Measurements from ENCODE around the gene LRRC25.
"Not testable (repeated sequence)": the region's sequence is repeated elsewhere in the genome, so short reads cannot be mapped to it uniquely, and the experiment has no call there.

Gene LRRC25

GRCh38 chr19:18373892-18374629 lies 23.4 kb downstream of the LRRC25 start:
- DNase-seq, result peak; percentile 95

GRCh38 chr19:18373407-18373891 lies 24.0 kb downstream of the LRRC25 start:
- no peak for DNase-seq

DNA sequence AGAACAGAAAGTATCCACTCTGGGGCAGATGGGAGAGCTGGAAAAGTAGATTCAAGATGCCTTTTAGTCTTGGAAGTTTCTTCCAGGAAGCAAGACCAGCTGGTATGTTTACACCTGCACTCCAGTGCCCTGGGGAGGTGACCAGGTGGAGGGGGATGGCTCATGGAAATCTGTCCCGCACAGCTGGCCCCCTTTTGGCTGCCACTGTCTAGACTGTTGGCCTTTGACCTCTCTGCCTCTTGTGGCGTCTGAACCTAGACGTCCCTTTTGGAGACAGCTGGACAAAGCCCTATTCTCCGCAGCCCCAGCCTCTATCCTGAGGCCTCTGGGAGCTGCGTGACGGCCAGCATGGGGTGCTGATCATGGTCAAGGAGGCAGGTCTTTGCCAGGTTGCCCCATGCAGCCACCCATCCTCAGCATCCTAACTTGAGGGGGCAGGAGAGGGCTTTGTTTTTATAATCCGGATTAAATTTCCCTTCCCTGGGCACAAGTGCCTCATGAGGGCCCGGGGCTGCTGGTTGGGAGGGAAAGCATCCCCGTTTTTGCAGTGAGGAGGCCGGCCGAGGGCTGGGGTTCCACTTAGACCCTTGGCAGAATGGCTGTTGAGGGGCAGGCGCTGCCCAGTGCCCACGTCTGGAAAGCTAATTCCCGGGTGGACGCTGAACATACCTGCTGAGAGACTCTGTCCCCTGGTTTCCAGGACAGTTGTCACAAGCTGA lies 28.8 kb downstream of the LRRC25 start:
- DNase-seq, result no peak

DNA sequence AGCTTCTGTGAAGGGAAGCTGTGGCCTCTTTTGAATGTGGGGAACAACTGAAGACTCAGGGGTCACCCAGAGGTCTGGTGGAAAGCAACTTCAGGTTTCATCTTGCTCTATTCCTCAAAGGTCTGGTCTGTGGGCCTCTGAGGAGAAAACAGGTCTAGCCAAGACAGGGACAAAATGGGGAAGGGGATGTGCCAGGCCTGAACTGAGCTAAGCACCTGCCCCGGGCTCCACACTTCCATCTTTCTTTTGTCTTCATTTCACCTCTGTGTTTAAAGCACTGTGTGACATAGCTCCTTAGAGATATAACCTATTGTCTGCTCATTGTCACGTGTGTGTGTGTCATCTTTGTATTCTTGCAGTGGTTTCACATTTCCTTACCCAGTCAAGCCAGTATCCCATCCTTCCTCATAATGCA lies 31.4 kb downstream of the LRRC25 start:
- DNase-seq, result no peak

GRCh38 chr19:18364826-18365528 lies 32.4 kb downstream of the LRRC25 start:
- DNase-seq, result peak; percentile 99

GRCh38 chr19:18364277-18364825 lies 33.1 kb downstream of the LRRC25 start:
- not testable (repeated sequence) for DNase-seq

DNA sequence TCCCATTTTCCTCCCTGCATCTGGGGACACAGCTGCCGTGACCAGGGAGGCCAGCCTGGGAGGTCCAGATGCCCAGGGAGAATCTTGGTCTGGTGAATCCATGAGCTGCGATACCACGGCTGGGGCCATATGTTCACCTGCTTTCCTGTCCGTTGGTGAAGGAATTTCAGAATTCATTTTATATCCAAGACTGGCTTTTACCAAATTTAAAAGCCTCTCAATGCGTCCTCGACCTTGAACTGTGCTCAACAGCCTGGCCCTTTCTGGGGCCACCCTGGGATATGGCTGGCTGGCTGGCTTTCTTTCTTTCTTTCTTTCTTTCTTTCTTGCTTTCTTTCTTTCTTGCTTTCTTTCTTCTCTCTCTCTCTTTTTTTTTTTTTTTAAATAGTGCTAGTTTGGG lies 33.6 kb downstream of the LRRC25 start:
- DNase-seq, result no peak

- DNase-seq, result no peak
These were observed 34.4 kb downstream of the LRRC25 start for GRCh38 chr19:18362934-18363542.

DNA sequence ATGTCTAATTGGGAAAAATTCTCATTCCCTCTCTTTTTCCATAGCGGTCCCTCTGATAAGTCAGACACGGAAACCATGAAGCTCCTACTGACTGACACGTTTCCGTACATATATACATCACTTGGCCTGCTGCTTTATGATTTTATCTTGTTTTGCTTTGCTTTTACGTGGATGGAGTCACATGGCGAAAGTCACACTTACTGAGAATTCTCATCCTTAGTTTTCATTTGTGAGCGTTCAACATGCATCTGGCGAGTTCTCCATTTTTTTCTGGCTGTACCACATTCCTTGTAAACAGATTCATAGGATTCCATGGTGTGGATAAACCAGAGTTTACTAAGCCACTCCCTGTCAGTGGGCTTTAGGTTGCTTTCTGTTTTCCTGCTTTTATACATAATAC lies 35.8 kb downstream of the LRRC25 start:
- DNase-seq, result no peak

DNA sequence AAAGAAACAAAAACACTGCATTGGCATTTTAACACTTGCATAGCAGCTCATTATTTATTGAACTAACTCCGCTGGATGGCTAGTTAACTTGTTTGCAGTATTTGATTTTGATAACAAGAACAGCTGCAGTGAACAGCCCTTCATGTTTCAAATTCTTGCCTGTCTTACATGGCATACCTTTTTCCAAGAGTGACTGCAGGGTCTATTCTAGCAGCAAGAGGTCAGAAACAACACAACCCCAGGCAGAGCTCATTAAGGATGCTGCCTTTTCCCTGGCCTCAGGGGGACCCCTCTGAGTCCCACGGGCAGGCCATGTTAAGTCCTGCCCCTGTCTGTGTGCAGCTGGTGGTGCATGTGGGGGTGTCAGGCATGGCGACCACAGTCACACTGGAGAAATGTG lies 40.4 kb downstream of the LRRC25 start:
- no peak for DNase-seq

DNA sequence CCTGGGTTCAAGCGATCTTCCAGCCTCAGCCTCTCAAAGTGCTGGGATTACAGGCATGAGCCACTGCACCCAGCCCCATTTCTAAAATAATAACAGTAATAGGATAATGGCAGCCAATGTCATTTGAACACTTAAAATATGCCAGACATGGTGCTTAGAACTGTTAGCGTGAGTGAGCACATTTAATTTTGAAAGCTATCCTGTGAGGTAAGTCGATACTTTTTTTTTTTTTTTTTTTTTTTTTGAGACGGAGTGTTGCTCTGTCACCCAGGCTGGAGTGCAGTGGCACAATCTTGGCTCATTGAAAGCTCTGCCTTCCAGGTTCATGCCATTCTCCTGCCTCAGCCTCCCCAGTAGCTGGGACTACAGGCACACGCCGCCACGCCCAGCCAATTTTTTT lies 42.7 kb downstream of the LRRC25 start:
- DNase-seq, result not testable (repeated sequence)

- no peak for DNase-seq
These were observed 43.9 kb downstream of the LRRC25 start for GRCh38 chr19:18353378-18354005.

GRCh38 chr19:18351544-18351943 lies 45.9 kb downstream of the LRRC25 start:
- DNase-seq, result no peak

DNA sequence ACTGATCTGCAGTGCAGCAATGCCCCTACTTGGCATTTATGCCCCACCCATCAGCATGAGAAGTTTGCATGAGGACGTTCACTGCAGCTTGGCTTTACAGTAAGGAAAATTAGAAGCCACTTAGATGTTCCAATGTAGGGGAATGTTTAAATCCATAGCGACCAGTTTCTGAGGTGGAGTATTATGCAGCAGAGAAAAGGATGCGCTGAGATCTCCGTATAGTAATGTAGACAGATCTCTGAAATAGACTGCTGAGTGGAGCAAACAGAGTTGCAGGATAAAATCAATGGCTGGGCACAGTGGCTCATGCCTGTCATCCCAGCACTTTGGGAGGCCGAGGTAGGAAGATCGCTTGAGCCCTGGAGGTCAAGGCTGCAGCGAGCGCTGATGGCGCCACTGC lies 46.9 kb downstream of the LRRC25 start:
- DNase-seq, result no peak

- DNase-seq, result peak; percentile 50
These were observed 47.8 kb downstream of the LRRC25 start for GRCh38 chr19:18349524-18350128.

DNA sequence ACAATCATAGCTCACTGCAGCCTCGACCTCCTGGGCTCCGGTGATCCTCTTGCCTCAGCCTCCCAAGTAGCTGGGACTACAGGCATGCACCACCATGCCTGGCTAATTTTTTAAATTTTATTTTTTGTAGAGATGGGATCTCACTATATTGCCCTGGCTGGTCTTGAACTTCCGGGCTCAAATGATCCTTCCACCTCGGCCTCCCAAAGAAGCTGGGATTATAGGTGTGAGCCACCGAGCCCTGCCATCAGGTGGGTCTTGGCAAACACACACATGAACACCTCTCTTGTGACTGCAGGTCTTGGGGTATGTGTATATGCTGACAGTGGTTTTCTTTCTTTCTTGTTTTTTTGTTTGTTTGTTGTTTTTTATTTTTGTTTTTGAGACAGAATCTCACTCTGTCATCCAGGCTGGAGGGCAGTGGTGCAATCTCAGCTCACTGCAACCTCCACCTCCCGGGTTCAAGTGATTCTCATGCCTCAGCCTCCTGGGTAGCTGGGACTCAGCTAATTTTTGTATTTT lies 48.5 kb downstream of the LRRC25 start:
- not testable (repeated sequence) for DNase-seq

- no peak for DNase-seq
These were observed 49.3 kb downstream of the LRRC25 start for GRCh38 chr19:18348171-18348570.

DNA sequence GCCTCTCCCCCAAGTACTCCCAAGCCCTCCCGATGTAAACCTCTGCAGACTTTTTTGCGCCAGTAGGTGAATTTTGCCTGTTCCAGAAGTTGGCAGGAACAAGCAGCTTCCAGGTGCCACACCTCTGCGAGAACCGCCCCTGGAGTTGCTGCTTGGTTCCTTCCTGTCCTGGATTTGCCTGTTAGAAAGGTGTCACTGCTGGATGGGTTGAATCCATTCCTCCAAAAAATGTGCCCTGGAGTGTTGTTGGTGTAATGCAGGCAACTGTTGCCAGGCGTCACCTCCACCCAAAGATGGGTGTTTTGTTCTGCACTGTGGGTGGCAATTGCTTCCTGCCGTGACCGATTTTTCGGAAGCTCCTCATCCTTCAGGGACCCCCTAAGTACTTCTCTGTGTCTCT lies 51.3 kb downstream of the LRRC25 start:
- no peak for DNase-seq

GRCh38 chr19:18345296-18345695 lies 52.1 kb downstream of the LRRC25 start:
- DNase-seq, result no peak

DNA sequence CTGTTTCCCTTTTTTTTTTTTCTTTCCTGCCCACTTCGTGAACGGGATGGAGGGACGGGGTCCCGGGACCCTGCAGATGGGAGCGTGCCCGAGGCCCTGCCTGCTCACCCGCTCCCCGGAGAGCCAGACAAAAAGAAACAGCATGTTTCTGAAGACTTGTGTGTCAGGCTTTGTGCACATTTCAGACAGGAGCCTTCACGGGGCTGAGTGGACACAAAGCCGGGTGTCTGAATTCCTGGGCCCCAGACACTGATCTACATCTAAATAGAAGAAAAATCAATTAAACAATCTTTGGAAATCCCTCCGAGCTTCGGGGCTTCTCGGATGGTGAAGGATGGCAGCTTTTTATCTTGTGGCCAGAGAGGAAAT lies 52.9 kb downstream of the LRRC25 start:
- DNase-seq, result no peak

GRCh38 chr19:18342090-18342632 lies 55.3 kb downstream of the LRRC25 start:
- no peak for DNase-seq

All from fibroblast of skin of right biceps (primary cell).